DOHH2 (cell line): Measurements from ENCODE around the gene POPDC2.

Experiments
- H3F3A ChIP-seq: fragments of 200-600 bp; sonication (generic), shearing (Covaris generic); 2 replicates; pipeline ENCODE4 v1.6.0; 2016; ENCODE audit warnings: antibody characterized with exemption, mild to moderate bottlenecking; ENCODE audit not compliant: control insufficient read depth, insufficient read depth
- H3K27ac ChIP-seq: fragments of 200-600 bp; sonication (generic); 2 replicates; pipeline ENCODE4 v1.5.1; 2014; ENCODE audit warnings: low read depth, mild to moderate bottlenecking, low read length, moderate library complexity
- H3K27me3 ChIP-seq: fragments of 200-600 bp; sonication (generic); 2 replicates; pipeline ENCODE4 v1.6.1; 2014; ENCODE audit warnings: mild to moderate bottlenecking, low read length, mixed read lengths; ENCODE audit not compliant: control insufficient read depth
- H3K36me3 ChIP-seq: fragments of 200-600 bp; sonication (generic); 2 replicates; pipeline ENCODE4 v1.6.1; 2014; ENCODE audit warnings: mild to moderate bottlenecking, low read length, moderate library complexity, mixed read lengths; ENCODE audit not compliant: control insufficient read depth
- H3K4me1 ChIP-seq: fragments of 200-600 bp; sonication (generic); 2 replicates; pipeline ENCODE4 v1.6.1; 2014; ENCODE audit warnings: mild to moderate bottlenecking, low read length, mixed read lengths; ENCODE audit not compliant: control insufficient read depth
- H3K4me2 ChIP-seq: fragments of 200-600 bp; sonication (generic); 2 replicates; pipeline ENCODE4 v1.6.0; 2014; ENCODE audit warnings: mild to moderate bottlenecking, low read length, moderate library complexity
- H3K4me3 ChIP-seq: fragments of 200-600 bp; sonication (generic); 2 replicates; pipeline ENCODE4 v1.5.1; 2014; ENCODE audit warnings: mild to moderate bottlenecking, low read length, mixed read lengths
- H3K79me2 ChIP-seq: fragments of 200-600 bp; sonication (generic); 2 replicates; pipeline ENCODE4 v1.6.1; 2014; ENCODE audit warnings: mild to moderate bottlenecking, low read length, mixed read lengths; ENCODE audit not compliant: control insufficient read depth
- H3K9me2 ChIP-seq: fragments of 200-600 bp; sonication (generic); replicated peaks from 2 replicates; pipeline ENCODE4 v1.6.1; 2014; ENCODE audit warnings: mild to moderate bottlenecking, low read length, mixed read lengths; ENCODE audit not compliant: control insufficient read depth
- H3K9me3 ChIP-seq: fragments of 200-600 bp; sonication (generic); 2 replicates; pipeline ENCODE4 v1.6.1; 2014; ENCODE audit warnings: antibody characterized with exemption, low read length, mixed read lengths; ENCODE audit not compliant: control insufficient read depth, insufficient read depth
- H4K20me1 ChIP-seq: fragments of 200-600 bp; sonication (generic); 2 replicates; pipeline ENCODE4 v1.6.0; 2014; ENCODE audit warnings: low read depth, mild to moderate bottlenecking, antibody characterized with exemption, low read length, moderate library complexity; ENCODE audit not compliant: control insufficient read depth, insufficient read depth
- CTCF ChIP-seq: fragments of 200-600 bp; sonication (generic); IDR thresholded peaks from one replicate; pipeline ENCODE4 v1.5.1; 2014; ENCODE audit warnings: antibody characterized with exemption, mild to moderate bottlenecking, low read depth, low read length; ENCODE audit not compliant: poor library complexity, severe bottlenecking
- EZH2phosphoT487 ChIP-seq: fragments of 200-600 bp; sonication (generic); IDR thresholded peaks from 2 replicates; pipeline ENCODE4 v1.6.1; 2017; ENCODE audit warnings: borderline replicate concordance, mild to moderate bottlenecking, antibody characterized with exemption, low read length, moderate library complexity, mixed read lengths

POPDC2 gene

DNA sequence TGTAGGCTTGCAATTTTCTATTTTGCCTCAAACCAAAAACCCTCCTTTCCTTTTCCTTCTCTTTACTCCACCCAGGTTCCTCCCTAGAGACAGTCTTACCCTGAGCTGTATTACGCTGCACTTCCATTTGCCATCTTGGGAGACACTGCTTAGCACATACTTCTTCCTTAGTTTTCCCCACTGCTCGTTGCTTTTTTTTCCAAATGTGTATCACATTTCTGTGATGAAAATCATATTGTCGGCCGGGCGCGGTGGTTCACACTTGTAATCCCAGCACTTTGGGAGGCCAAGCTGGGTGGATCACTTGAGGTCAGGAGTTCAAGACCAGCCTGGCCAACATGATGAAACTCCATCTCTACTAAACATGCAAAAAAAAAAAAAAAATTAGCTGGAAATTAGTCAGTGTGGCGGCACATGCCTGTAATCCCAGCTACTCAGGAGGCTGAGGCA lies 29.5 kb downstream of the POPDC2 start:
- Histone ChIP-seq H3K9me3 (no peaks in the 10 kb centered on the region), H3K79me2 (no peaks in the 10 kb centered on the region), H3F3A (no peaks in the 10 kb centered on the region), H3K27ac (no peak overlapping the region), H3K36me3 (no peaks in the 10 kb centered on the region), H3K4me3 (no peak overlapping the region), H3K27me3 (peaks cover 47% of the 10 kb centered on the region), H3K4me1 (no peaks in the 10 kb centered on the region), H4K20me1 (no peaks in the 10 kb centered on the region), H3K9me2 (no peaks in the 10 kb centered on the region), H3K4me2 (no peak overlapping the region)
- no peak for TF ChIP-seq CTCF
- TF ChIP-seq EZH2phosphoT487 = no peak

DNA sequence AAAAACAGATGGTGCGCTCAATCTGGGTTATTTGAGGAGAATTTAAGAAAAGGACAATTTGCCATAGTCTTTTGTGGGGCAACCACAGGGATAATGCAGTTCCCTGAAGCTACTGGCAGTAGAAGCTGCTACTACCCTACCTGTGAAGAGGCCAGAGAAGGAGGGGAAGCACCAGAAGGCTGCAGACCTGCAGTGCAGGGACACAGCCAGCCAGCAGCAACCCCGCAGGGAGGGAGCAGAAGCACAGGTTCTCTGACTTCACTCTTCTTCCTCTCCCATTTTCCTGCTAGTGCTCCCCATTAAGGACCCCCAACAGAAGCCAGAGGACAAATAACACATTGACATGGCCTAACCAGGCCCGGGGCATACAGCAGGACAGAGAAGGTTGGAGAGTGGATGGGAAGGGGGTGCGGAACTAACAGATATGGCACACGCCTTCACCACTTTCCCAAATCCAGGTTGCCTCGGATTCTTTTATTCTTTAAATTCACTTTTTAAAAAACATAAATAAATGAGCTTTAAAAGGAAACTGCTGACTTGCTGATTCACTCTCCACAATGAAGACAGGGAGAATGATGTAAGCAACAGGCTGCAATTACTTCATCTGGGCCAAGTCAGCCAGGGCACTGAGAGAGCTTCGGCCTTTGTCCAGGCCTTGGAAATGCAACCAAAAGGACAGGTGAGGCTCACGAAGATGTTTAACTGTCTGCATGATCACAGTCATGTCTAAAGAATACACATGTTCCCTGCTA lies 30.1 kb downstream of the POPDC2 start:
- Histone ChIP-seq H3K9me3 (no peaks in the 10 kb centered on the region), H3K27me3 (peaks cover 47% of the 10 kb centered on the region), H3K79me2 (no peaks in the 10 kb centered on the region), H3K27ac (no peak overlapping the region), H3K9me2 (no peaks in the 10 kb centered on the region), H3K4me3 (no peak overlapping the region), H4K20me1 (no peaks in the 10 kb centered on the region), H3K36me3 (no peaks in the 10 kb centered on the region), H3K4me2 (no peak overlapping the region), H3F3A (no peaks in the 10 kb centered on the region), H3K4me1 (no peaks in the 10 kb centered on the region)
- TF ChIP-seq EZH2phosphoT487 = no peak
- TF ChIP-seq CTCF = no peak

DNA sequence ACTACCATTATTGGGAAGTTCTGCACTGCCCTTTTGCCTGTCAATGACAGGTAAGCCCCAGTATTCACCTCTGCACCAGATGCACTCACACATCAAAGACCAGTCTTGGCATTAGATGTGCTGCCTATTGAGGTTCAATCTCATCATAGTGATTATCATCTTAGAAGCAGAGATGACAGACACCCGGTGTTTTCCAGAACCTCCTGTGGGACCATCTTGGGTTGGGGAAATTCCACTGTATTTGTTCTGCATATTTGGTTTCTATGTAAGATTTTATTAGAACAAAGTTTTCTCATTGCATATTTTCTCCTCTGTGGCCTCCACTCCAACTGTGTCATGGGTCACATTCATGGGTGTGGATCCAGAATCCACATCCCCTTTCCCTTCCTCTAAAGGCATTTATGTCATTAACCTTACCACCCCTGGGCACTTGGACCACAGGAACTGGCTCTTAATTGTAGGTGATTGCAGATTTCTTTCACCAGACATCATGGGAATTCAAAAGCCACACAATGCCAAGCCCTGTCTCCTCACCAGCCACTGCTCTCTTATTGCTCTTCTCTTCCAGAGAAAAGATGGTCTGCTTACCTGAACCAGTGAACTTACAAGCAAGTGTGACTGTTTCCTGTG lies 31.5 kb downstream of the POPDC2 start:
- no peaks in the 10 kb centered on the region for H3K4me1 ChIP-seq
- H3K36me3 ChIP-seq = no peaks in the 10 kb centered on the region
- H3K9me3 ChIP-seq = no peaks in the 10 kb centered on the region
- H4K20me1 ChIP-seq = no peaks in the 10 kb centered on the region
- no peaks in the 10 kb centered on the region for H3K9me2 ChIP-seq
- no peaks in the 10 kb centered on the region for H3F3A ChIP-seq
- H3K27ac ChIP-seq = no peak overlapping the region
- H3K27me3 ChIP-seq = peaks cover 51% of the 10 kb centered on the region
- no peak overlapping the region for H3K4me3 ChIP-seq
- H3K79me2 ChIP-seq = no peaks in the 10 kb centered on the region
- H3K4me2 ChIP-seq = no peak overlapping the region
- TF ChIP-seq EZH2phosphoT487 = no peak
- TF ChIP-seq CTCF = no peak
